Measurements from ENCODE around the gene CEP128.

- TF ChIP-seq, protein P1, sequence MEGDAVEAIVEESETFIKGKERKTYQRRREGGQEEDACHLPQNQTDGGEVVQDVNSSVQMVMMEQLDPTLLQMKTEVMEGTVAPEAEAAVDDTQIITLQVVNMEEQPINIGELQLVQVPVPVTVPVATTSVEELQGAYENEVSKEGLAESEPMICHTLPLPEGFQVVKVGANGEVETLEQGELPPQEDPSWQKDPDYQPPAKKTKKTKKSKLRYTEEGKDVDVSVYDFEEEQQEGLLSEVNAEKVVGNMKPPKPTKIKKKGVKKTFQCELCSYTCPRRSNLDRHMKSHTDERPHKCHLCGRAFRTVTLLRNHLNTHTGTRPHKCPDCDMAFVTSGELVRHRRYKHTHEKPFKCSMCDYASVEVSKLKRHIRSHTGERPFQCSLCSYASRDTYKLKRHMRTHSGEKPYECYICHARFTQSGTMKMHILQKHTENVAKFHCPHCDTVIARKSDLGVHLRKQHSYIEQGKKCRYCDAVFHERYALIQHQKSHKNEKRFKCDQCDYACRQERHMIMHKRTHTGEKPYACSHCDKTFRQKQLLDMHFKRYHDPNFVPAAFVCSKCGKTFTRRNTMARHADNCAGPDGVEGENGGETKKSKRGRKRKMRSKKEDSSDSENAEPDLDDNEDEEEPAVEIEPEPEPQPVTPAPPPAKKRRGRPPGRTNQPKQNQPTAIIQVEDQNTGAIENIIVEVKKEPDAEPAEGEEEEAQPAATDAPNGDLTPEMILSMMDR (IDR thresholded peaks at IDR 0.05; ENCODE audit: borderline replicate concordance, extremely low read depth, low read length, poor library complexity, severe bottlenecking): no peak
- no peak for TF ChIP-seq EZH2 (IDR thresholded peaks at IDR 0.05; ENCODE audit: borderline replicate concordance, low read depth, low read length, severe bottlenecking)
Observed at GRCh38 chr14:80628547-80628946, 313.0 kb downstream of the CEP128 start.

All from DND-41 (cell line).